Hematopoietic multipotent progenitor cell treated with erythropoietin and hydrocortisone succinate and interleukin-3 and kit ligand, for 15 days (in vitro differentiated cells): ENCODE results near the gene TTLL4.
A peak's percentile ranks its signal among the peaks of the same experiment; 100 is the strongest.

Experiments
- DNase-seq: peaks from one replicate; pipeline ENCODE4 v3.0.0-alpha.2; 2015; ENCODE audit warnings: low spot score

The TTLL4 gene, protein sequence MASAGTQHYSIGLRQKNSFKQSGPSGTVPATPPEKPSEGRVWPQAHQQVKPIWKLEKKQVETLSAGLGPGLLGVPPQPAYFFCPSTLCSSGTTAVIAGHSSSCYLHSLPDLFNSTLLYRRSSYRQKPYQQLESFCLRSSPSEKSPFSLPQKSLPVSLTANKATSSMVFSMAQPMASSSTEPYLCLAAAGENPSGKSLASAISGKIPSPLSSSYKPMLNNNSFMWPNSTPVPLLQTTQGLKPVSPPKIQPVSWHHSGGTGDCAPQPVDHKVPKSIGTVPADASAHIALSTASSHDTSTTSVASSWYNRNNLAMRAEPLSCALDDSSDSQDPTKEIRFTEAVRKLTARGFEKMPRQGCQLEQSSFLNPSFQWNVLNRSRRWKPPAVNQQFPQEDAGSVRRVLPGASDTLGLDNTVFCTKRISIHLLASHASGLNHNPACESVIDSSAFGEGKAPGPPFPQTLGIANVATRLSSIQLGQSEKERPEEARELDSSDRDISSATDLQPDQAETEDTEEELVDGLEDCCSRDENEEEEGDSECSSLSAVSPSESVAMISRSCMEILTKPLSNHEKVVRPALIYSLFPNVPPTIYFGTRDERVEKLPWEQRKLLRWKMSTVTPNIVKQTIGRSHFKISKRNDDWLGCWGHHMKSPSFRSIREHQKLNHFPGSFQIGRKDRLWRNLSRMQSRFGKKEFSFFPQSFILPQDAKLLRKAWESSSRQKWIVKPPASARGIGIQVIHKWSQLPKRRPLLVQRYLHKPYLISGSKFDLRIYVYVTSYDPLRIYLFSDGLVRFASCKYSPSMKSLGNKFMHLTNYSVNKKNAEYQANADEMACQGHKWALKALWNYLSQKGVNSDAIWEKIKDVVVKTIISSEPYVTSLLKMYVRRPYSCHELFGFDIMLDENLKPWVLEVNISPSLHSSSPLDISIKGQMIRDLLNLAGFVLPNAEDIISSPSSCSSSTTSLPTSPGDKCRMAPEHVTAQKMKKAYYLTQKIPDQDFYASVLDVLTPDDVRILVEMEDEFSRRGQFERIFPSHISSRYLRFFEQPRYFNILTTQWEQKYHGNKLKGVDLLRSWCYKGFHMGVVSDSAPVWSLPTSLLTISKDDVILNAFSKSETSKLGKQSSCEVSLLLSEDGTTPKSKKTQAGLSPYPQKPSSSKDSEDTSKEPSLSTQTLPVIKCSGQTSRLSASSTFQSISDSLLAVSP

DNA sequence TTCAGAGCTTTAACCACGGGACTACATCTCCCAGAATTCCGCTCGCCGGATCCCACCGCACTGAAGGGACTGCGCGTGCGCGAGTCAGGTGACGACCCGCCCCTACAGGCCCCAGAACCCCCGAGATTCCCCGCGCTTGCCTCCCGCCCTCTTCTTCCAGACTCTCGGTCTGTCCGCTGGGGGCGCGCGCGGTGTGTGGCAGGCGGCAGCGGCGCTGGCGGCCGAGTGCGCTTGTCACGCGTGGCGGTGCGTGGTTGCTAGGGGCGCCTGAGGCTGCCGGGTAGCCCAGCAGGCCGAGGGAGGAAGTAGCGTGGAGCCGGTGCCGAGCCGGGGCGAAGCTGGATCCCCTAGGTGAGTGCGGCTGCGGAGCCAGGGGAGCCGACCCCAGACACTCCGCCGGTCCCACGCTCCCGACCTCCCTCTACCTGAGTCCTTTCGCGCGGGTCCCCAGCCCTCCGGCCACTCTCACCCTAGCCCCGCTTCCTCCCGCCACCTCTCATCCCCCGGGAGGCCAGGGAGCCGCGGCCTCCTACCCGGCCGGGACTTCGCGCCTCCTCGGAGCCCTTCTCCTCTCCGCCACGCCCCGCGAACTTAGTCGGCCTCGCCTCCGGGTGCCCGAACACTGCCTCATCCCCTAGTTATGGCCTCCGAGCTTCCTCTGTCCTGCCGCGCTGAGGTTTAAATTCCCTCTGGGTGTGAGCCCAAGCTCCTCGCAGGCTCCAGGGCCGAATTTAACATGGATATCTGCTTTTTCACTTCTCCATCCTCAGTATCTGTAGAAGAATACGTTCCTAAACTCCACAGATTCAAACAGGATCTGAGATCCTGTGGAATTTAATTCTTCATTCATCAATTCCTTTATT, at the start of gene TTLL4:
Gene TTLL4 (plus strand): TSS at position 149 of the 863 bp plus-strand sequence. CDS start 26,842 bp downstream, outside the sequence.
- peak; percentile 97 for DNase-seq

DNA sequence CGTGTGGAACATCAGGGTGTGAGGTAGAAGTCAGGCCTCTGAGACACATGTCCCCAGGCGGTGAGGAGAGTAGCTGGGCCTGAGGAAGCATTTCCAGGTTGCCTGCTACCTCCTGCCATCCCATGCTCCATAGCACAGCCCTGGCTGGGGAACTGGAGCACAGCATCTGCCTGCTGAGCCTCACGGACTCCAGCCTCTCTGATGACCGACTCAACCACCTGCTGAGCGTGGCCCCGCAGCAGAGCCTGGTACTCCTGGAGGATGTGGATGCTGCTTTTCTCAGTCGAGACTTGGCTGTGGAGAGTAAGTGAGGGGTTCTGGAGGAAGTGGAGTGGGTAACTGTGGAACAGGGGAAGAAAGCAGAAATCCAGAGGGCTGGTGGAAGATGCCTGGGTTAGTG, 48.3 kb upstream of the TTLL4 start:
- no peak for DNase-seq

DNA sequence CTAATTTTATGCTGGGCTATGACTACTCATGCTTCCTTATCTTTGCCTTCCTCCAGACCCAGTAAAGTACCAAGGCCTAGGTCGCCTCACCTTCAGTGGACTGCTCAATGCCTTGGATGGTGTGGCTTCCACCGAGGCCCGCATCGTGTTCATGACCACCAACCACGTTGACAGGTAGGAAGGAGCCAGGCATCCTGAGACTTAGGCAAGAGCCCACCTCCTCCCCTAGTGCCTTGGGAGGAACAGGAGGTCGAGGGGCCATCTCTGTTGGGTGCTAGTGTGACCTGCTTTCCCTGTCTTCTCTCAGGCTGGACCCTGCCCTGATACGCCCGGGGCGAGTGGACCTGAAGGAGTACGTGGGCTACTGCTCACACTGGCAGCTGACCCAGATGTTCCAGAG, 47.8 kb upstream of the TTLL4 start:
- DNase-seq: no peak

DNA sequence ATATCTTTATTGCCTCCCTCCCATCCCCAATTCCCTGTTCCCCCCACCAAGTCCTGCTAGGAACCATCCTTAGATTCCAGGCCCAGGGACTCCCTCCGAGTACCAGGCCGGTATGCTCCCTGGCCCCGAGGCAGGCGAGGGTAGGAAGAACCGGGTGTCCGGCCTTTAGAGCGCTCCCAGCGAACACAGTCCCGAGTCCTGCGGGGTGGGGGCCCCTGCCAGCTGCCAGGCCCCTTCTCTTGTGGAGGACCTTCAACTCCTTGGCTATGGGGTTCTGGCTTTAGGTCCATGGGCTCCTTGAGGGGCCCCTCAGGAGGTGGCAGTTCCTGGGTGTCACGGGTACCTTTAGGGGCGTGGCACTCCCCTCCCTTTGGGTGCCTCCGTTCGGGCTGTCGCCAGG, 46.7 kb upstream of the TTLL4 start:
- DNase-seq: no peak

DNA sequence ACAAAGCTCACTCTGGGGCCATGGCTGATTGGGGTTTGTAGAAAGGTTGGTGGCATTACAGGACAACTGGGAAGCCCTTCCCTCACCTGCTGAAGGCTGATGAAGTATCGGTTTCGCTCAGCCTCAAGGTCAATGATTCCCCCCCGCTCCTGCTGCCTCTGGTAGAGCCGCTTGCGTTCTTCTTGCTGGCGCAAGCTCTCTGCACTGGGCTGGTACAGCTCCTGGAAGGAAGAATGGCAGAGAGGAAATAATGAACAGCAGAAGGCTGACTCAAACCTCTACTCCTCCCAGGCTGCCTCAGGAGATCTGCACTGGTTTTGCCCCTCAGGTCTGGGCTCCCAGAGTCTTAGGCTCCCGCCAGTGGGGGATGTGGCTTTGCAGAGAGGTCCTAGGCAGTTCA, 46.0 kb upstream of the TTLL4 start:
- no peak for DNase-seq

DNA sequence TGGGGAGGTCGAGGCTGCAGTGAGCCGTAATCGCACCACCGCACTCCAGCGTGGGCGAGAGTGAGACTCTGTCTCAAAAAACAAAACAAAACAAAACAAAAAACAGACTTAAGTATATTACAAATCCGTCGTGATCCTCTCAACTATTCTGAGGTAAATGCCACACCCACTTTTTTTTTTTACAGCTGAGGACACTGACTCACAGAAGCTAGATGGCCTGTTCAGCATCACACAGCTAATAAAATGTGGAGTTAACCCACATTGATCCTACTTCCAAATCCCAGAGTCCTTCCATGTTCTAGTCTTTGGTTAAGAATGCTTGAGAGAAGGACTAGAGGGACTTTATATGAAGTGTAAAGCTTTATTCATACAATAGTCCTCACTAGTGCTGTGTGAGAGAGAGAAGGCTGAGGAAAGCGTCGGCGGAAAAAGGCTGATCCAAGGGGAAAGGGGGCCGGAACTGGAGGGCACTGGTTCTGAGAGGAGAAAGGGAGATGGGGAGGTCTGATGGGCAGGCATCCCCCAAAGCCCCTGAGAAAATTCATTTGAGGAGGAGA, 39.5 kb upstream of the TTLL4 start:
- peak; percentile 32 for DNase-seq

DNA sequence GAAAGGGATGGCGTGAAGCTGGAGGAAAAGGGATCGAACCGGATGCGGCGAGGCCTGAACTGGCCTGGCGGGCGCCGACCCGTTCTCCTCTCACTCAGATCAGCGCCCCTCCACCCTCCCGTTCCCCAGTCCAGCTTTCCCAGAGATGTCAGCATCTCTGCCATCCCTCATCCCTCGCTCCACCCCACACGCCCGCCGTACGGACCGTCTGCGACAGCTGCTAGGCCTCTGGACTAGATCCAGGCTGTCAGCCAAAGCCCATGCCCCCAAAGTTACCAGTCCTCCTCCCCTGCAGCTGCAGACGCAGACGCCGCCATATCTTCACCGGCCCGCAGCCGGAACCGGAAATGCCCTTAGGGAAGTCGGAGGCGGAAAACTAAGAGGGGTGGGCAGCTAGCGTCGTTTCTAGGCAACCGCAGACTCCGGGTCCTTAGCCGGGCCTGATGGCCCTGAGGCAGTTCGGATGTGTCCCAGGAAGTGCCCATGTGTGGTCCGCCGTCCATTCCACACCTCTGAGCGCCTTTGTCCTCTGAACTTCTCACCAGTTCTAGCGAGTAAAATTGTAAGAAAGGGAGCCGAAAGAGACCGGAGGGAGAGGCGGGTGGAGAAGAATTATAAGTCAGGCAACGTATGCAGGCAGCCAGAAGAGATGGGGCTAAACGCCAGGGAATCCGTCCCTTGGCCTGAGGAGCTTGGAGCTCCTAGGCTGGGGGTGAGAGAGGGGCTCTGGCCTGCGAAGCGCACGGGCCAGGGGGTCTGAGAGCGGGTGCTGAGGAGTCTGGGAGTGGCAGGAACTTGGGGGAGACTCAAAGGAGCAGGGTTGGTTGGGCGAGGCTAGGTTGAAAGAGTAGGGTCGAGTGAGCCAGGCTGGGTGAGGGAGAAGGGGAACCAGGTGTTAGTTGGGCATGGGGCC, 38.7 kb upstream of the TTLL4 start, which contains the start of the genes RNF25 and STK36:
Gene RNF25 (minus strand): TSS at position 349 of the 913 bp plus-strand sequence. CDS start 32 bp downstream, at position 317.
Gene STK36 (plus strand): TSS at position 433 of the 913 bp plus-strand sequence. CDS start 744 bp downstream, outside the sequence.
- DNase-seq: peak; percentile 76

DNA sequence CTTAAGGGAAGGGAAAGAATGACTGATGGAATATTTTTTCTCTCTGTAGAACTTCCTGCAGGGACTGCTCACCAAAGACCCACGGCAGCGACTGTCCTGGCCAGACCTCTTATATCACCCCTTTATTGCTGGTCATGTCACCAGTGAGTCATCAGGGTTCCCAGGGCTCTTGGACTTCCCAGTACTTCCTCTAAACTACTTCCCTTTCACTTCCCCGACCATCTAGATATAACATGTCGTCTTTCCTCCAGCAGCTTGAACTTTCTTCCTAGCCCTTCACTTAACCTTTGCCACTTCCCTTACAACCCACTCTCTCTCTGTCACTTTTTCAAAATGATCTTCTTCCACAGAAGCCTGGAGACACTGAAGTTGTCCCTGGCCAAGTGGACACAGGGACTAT, 31.5 kb upstream of the TTLL4 start:
- DNase-seq: no peak

DNA sequence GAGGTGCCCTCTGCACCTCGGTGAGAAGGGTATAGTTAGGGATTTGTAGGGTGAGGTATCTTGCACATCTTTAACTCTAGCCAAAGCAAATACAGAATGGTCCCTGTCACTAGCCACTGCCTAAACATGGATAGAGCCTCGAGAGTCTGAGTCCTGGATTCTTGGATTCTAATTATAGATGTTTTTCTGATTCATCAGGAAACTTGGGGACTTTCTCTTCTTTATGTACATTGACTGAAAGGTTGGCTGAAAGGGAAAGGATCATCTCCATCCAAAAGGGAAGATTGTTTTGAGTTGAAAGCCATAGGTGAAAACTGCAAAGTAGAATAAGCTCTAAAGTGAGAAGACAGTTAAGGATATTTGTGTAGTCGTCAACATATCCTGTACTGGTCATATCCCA, 30.6 kb upstream of the TTLL4 start:
- DNase-seq: no peak

DNA sequence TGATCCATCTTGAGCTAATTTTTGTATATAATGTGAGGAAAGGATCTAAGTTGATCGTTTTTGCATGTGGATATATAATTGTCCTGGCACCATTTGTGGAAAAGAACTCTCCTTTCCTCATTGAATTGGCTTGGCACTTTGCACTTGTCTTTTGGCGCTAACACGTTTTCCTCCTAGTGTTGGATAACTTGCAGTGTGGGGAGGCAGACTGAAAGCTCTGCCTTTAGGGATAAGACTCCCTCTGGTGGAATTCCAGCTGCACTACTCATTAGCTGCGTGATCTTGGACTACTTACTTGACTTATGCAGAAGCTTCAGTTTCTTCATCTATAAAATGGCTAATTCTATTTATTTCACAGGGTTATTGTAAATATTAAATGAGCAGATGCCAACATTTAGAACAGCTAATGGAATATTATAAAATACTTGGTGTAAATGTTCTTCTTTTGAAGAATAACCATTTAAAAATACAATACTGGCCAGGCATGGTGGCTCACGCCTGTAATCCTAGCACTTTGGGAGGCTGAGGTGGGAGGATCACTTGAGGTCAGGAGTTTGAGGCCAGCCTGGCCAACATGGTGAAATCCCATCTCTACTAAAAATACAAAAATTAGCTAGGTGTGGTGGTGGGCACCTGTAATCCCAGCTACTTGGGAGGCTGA, 23.1 kb upstream of the TTLL4 start:
- DNase-seq: peak; percentile 65

DNA sequence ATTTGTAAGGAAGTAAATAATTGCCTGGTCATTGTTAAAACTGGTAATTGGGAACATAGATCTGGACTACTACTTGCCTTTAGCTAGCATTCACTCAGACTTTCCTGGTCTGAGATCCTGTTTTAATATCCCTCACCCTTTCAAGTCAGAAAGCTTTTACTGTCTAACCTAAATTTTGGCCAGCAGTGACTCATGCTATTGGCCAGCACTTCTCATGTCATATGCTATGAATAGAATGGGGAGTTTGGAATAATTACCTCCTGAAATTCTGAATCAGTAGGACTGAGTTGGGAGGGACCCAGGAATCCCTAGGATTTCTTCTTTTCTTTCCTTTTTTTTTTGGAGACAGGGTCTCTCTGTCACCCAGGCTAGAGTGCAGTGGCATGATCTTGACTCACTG, 19.4 kb upstream of the TTLL4 start:
- no peak for DNase-seq

DNA sequence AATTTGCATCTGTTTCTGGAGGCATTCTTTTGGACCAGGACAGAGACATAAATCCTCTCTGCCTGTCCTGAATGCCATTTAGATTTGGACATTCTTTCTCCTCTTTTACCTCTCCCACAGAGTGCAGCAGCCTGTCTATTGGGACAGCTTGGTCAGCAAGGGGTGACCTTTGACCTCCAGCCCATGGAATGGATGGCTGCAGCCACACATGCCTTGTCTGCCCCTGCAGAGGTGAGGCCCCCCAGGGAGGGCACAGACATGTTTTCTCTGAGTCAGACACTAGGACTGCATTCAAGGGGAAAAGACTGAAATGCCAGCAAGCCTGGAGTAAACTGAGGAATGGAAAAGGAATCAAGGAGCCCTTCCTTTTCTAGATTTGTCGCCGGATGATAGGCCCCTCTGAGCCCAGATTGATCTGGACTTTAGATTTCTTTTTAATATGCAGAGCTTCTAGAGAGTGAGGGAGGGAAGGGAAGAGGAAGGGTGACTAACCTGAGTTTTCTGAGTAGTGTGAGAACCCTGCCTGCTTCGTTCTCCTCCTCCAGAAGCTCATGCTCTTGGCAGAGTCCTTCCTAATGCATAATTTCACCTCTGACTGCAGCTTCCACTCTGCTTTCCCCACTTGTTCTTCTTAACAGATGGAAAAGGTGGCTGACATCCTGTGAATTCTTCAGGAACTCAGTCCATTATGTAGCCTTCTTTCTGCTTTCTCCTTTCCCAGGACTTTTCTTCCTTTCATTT, 16.1 kb upstream of the TTLL4 start:
- no peak for DNase-seq

DNA sequence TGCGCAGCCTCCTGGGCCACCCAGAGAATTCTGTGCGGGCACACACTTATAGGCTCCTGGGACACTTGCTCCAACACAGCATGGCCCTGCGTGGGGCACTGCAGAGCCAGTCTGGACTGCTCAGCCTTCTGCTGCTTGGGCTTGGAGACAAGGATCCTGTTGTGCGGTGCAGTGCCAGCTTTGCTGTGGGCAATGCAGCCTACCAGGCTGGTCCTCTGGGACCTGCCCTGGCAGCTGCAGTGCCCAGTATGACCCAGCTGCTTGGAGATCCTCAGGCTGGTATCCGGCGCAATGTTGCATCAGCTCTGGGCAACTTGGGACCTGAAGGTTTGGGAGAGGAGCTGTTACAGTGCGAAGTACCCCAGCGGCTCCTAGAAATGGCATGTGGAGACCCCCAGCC, 11.8 kb upstream of the TTLL4 start:
- DNase-seq: no peak

DNA sequence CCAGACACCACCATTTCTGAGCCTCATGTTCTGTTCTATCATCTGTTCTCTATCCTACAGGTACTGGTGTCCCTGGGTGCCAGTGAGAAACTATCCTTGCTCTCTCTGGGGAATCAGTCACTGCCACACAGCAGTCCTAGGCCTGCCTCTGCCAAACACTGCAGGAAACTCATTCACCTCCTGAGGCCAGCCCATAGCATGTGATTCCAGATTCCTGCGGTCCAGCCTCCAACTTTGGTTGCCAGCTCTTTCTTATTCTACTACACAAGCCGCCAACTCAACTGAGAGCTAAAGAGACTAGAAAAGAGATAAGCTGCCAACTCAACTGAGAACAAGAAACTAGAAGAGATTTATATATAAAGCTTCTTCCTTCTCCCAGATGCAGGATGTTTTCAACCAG, 8.8 kb upstream of the TTLL4 start:
- DNase-seq: no peak

DNA sequence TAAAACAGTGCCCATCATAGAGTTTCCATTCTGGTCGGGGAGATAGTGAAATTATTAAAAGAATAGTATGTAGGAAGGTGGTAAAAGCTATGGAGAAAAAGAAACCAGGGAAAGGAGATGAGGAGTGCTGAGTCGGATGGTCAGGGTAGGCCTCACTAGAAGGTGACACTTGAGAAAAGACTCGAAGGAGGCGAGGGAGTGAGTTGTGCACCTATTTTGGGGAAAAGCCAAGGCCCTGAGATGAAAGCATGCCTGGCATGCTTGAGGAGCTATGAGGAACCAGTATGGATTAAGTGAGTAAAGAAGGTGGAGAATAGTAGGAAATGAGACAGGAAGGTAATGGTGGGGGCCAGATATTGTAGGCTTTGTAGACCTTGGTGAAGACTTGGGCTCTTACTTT, 7.3 kb upstream of the TTLL4 start:
- DNase-seq: no peak

DNA sequence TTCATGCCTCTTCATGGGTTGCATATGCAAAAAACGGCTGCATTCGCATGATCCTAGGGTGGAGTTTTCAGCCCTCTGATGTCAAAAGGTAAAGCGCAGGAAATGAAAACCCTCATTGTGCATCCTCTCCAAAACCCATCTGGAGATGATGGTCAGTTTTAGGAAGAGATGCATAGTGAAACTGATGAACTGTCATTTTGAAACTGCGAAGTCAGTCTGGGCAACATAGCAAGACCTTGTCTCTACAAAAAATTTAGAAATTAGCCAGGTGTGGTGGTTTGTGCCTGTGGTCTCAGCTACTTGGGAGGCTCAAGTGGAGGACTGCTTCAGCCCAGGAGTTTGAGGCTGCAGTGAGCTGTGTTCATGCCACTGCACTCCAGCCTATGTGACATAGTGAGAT, 2.5 kb upstream of the TTLL4 start:
- no peak for DNase-seq

DNA sequence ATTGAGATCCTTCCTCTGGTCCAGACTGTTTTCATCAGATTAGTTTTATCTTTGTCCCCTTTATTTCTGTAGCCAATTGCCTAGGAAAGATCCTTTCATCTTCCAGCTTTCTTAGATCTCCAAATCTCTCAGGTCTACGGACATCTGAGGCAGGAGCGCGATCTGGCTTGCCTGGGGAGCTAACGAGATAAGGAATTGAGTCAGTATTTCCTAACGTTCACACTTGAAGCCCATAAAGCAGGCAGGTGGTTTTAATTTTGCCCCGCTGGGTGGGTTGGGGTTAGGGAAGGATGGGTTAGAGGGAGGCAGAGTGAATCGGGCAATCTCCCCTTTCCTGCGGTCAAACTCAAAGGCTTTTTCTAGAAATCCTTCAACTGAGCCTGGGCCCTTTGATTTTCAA, 727 bp upstream of the TTLL4 start:
- no peak for DNase-seq

DNA sequence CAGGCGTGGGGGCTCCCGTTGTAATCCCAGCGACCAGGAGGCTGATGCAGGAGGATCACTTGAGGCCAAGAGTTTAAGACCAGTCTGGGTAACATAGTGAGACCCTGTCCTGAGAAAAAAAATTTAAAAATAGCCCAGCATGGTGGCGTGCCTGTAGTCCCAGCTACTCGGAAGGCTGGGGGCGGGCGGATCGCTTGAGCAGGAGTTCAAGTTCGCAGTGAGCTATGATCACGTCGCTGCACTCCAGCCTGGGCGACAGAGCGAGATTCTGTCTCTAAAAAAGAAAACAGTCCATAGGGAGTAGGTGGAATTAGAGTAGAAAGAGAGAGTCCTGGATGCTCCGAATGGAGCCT, 325 bp upstream of the TTLL4 start:
- no peak for DNase-seq

DNA sequence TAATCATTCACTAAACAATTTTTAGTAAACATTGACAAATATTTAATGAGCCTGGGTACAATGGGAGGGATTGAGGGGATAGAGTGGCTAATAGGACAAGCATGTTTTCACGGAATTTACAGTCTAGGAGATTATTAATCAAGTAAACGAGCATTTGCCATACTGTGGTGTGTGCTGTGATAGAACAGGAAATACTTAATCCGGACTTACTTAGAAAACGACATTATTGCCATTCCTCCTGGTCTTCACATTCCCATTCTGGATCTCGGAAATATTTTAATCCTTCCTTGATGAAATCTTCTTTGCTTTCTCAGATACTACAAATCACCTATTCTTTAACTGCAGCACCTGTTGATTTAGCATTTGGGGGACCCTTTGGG, 905 bp downstream of the TTLL4 start:
- peak; percentile 16 for DNase-seq
